Muscle layer of colon (tissue), 2 donors: ENCODE data around the gene ACR.

Source experiments
- H3K27ac ChIP-seq: one replicate; pipeline ENCODE4 v1.7.0; 2013; ENCODE audit warnings: low read depth, mild to moderate bottlenecking, low read length, moderate library complexity
- H3K27me3 ChIP-seq, 2 donors: one replicate each; pipeline ENCODE4 v1.7.0; 2013; ENCODE audit warnings: low read length in 2 of 2, mild to moderate bottlenecking in 2 of 2; ENCODE audit not compliant: insufficient read depth in 2 of 2, control insufficient read depth in 1 of 2
- H3K36me3 ChIP-seq: one replicate; pipeline ENCODE4 v1.7.0; 2013; ENCODE audit warnings: mild to moderate bottlenecking, low read length; ENCODE audit not compliant: insufficient read depth
- H3K4me1 ChIP-seq: one replicate; pipeline ENCODE4 v1.7.0; 2013; ENCODE audit warnings: mild to moderate bottlenecking, low read length; ENCODE audit not compliant: insufficient read depth
- H3K4me3 ChIP-seq, 2 donors: one replicate each; pipeline ENCODE4 v1.7.0; 2013; ENCODE audit warnings: low read length in 2 of 2, low read depth in 1 of 2, mild to moderate bottlenecking in 1 of 2, moderate library complexity in 1 of 2
- H3K9ac ChIP-seq: one replicate; pipeline ENCODE4 v1.7.0; 2013; ENCODE audit warnings: low read length
- H3K9me3 ChIP-seq: one replicate; pipeline ENCODE4 v1.7.0; 2013; ENCODE audit warnings: mild to moderate bottlenecking, low read length
- donor health status: abdominal sarcoma.
- donor health status: Adenocarcinoma of cecum.

ACR gene

DNA sequence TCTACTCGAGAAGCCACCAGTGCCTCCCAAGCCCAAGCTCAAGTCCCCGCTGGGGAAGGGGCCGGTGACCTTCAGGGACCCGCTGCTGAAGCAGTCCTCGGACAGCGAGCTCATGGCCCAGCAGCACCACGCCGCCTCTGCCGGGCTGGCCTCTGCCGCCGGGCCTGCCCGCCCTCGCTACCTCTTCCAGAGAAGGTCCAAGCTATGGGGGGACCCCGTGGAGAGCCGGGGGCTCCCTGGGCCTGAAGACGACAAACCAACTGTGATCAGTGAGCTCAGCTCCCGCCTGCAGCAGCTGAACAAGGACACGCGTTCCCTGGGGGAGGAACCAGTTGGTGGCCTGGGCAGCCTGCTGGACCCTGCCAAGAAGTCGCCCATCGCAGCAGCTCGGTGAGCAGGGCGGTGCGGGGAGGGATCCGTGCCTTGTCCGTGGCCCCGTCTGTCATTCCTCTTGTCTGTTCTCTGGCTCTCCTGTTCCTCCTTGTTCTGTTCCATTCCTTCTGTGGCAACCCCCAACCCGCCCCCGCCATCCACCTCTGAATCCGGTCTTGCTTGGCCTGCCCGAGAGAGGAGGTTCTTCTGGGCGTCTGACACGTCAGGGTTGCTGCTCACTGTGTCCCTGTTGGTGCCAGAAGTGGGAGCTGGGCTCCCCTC lies 15.8 kb upstream of the ACR start:
- Histone ChIP-seq H3K9ac (no peak overlapping the region), H3K9me3 (no peaks in the 10 kb centered on the region), H3K4me3 (no peak overlapping the region), H3K27me3 (peaks cover 0 to 18% of the 10 kb centered on the region in 2 donors), H3K36me3 (peaks cover 9% of the 10 kb centered on the region), H3K27ac (no peak overlapping the region), H3K4me1 (no peaks in the 10 kb centered on the region)

DNA sequence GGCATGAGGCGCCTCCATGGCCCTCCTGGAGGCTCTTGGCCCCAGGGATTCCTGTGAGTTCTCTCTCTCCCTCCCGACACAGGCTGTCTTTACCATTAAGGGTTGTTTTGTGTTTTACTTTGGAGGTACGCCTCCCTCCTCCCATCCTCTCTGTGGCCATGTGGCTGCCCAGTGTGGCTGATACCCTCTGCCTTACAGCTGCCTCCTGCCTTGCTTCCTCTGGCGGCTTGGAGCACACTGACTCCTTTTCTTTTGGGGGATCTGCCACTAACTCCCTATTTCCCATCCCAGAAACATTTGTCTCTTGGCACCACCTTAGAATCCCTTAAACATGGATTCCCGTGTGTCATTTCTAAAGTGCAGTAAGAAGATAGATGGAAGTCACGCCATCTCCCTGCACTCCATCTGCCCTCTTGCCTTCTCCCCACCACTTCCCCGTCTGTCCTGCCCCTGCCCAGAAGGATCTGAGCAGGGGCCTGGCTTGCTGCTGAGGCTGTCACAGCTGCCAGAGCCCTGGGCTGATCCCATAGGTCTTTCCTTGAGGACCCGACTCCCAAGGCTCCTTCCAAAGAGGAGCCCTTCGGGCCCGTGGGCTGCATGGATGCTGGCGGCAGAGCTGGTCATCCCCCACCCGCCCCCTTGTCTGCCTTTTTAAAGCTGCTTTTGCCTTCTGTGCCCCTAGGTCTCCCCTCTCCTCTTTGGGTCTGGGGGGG lies 15.1 kb upstream of the ACR start:
- Histone ChIP-seq H3K4me3 (no peak overlapping the region), H3K27me3 (peaks cover 0 to 18% of the 10 kb centered on the region in 2 donors), H3K4me1 (no peaks in the 10 kb centered on the region), H3K27ac (no peak overlapping the region), H3K36me3 (peaks cover 9% of the 10 kb centered on the region), H3K9me3 (no peaks in the 10 kb centered on the region), H3K9ac (no peak overlapping the region)

DNA sequence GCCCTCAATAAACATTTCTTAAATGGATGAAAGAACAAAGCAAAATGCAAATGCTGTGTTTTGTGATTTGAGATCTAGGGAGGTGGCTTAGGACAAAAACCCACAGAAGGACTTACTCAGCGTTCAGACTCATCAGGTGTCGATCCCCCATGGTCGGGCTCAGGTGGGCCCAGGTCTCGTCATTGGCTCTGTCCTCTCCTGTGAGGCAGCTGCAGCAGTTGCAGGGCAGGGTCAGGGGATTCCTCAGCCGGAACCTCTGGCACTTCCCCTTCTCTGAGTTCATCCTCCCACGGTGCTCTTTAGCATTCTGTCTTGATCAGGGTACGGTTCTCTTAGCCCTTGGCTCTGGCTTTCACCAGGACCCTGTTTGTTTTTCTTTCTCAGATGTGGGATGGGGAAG lies 14.0 kb upstream of the ACR start:
- Histone ChIP-seq H3K9ac (no peak overlapping the region), H3K4me1 (no peaks in the 10 kb centered on the region), H3K36me3 (peaks cover 9% of the 10 kb centered on the region), H3K27me3 (peaks cover 0 to 18% of the 10 kb centered on the region in 2 donors), H3K27ac (no peak overlapping the region), H3K4me3 (no peak overlapping the region), H3K9me3 (no peaks in the 10 kb centered on the region)

DNA sequence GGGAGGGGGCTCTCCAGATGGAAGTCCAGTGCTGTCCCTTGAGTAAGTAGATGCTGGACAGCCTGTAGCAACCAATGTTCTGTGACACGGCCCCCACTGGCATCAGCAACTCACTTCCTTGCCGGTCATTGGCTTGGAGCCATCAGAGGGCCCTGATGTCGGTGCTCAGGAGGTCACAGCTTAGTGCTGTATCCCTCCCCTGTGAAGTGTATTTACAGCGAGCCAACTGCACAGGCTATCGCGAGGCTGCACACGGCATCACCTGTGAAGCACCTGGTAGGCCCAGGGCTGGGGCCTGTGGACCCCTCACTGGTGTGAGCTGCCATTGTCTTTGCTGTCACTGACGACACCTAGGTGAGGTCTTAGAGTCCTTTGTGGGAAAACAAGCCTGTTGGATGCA lies 13.4 kb upstream of the ACR start:
- Histone ChIP-seq H3K4me3 (no peak overlapping the region), H3K27ac (no peak overlapping the region), H3K27me3 (peaks cover 0 to 14% of the 10 kb centered on the region in 2 donors), H3K4me1 (no peaks in the 10 kb centered on the region), H3K9me3 (no peaks in the 10 kb centered on the region), H3K9ac (no peak overlapping the region), H3K36me3 (peaks cover 9% of the 10 kb centered on the region)

DNA sequence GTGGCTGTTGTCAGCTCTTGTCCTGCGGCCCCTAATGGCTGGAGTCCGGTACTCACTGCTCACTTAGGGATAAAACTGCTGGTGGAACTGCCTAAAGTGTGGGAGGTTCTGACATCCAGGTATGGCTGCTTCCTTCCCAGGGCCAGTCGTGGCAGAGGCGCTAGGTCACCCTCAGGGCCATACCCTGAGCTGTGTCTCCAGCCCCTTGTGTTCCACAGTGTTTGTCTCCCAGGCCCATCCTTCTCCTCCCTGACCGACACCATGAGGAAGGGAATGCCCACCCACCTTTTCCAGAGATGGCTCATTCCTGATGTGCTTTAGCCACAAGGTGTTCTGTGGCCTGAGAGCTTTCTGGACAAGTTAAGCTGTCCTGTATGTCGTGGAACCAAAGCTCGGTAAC lies 12.4 kb upstream of the ACR start:
- H3K36me3 ChIP-seq = peaks cover 9% of the 10 kb centered on the region
- H3K27ac ChIP-seq = no peak overlapping the region
- H3K27me3 ChIP-seq = peaks cover 0 to 14% of the 10 kb centered on the region in 2 donors
- H3K4me1 ChIP-seq = no peaks in the 10 kb centered on the region
- H3K9me3 ChIP-seq = no peaks in the 10 kb centered on the region
- no peak overlapping the region for H3K4me3 ChIP-seq
- H3K9ac ChIP-seq = no peak overlapping the region

DNA sequence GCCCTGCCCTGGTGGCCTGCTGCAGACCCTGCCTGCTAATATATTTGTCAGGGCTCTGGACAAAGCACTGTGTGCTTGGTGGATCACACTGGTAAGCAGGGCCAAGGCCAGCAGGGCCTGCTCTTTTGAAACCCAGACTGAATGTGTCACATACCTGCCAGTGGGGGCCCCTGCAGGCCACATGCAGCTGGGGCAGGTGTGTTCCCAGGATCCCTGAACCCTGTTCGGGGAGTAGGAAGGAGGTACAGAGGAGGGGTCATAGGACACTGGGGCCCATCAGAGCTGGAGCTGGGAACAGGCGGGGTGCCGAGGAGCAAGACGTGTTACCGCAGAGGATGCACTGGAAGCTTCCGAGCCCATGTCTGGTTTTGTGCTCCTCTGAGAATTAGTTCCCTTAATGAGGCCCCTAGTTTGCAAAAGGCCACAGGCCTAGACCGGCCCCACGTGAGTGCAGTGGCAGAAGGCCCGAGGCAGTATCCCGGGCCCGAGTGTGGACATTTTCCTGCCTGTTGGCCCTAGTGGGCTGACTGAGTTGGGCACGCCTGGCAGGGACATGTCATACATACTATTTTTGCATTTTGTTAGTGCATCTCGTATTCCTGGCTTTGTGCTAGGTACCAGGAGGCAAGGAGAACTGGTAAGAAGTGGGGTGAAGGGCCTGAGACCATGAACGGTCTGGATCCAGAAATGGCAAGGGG lies 11.2 kb upstream of the ACR start:
- H3K9ac ChIP-seq = no peak overlapping the region
- H3K9me3 ChIP-seq = no peaks in the 10 kb centered on the region
- H3K27me3 ChIP-seq = peaks cover 0 to 11% of the 10 kb centered on the region in 2 donors
- peaks cover 9% of the 10 kb centered on the region for H3K36me3 ChIP-seq
- peaks cover 2% of the 10 kb centered on the region for H3K4me1 ChIP-seq
- H3K27ac ChIP-seq = no peak overlapping the region
- no peak overlapping the region for H3K4me3 ChIP-seq

DNA sequence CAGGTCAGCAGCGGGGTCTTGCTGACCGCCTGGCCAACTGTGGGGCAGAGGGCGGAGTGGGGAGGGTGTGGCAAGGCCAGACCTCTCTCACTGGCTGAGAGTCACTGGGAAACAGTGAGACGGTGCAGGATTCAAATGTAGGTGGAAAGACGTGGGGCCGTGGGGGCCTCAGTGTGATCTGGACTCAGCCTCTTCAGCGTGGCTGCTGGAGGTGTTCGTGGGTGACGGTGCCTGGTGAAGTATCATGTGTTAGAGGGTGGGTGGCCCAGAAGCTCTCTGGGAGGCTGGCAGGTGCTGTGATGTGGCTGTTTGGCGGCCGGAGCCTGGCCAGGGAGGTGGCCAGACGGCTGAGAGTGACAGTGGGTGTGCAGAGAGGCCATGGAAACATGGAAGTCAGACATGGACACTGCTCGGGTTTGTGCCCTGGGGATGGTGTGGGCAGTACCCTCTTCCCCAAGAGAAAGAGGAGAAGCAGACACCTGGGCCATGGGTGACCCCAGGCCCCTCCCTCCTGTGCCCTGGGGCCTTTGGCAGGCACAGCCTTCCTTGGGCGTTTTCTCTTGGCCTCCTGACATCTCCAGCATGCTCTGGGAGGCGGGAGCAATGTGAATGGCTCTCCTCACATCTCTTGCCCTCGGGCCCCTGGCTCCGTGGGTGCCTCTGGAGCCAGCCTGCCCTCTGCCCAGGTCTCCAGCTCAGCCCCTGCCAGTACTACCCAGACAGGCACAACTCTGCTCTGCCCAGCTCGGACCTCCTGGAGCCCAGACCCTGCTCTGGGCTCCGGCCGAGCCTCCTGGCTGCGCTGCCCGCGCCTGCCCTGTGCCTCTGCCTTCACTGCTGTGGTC lies 10.1 kb upstream of the ACR start:
- peaks cover 9% of the 10 kb centered on the region for H3K36me3 ChIP-seq
- no peak overlapping the region for H3K9ac ChIP-seq
- H3K27ac ChIP-seq = no peak overlapping the region
- peaks cover 0 to 16% of the 10 kb centered on the region in 2 donors for H3K27me3 ChIP-seq
- H3K9me3 ChIP-seq = no peaks in the 10 kb centered on the region
- H3K4me1 ChIP-seq = peaks cover 8% of the 10 kb centered on the region
- H3K4me3 ChIP-seq = no peak overlapping the region

DNA sequence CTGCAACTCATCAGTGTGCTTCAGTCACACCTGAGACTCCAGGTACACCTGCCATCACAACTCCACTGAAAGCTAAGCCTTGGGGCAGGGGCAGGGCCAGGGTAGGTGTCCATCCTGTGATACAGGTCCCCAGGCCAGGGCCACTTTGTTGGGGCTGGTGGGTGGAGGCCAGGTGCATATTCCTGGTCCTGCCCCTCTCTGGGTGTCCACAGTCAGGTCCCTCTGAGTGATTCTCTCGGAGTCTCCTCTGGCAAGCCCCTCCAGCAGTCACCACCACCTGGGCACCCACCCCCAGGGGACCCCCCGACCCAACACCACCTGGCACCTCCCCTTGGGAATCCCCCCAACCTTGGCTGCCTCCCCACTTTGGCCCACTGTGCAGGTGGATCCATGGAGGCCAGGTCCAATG lies 9.5 kb upstream of the ACR start:
- peaks cover 9% of the 10 kb centered on the region for H3K36me3 ChIP-seq
- peaks cover 0 to 16% of the 10 kb centered on the region in 2 donors for H3K27me3 ChIP-seq
- H3K9ac ChIP-seq = no peak overlapping the region
- H3K4me3 ChIP-seq = no peak overlapping the region
- no peak overlapping the region for H3K27ac ChIP-seq
- H3K4me1 ChIP-seq = peaks cover 8% of the 10 kb centered on the region
- no peaks in the 10 kb centered on the region for H3K9me3 ChIP-seq

DNA sequence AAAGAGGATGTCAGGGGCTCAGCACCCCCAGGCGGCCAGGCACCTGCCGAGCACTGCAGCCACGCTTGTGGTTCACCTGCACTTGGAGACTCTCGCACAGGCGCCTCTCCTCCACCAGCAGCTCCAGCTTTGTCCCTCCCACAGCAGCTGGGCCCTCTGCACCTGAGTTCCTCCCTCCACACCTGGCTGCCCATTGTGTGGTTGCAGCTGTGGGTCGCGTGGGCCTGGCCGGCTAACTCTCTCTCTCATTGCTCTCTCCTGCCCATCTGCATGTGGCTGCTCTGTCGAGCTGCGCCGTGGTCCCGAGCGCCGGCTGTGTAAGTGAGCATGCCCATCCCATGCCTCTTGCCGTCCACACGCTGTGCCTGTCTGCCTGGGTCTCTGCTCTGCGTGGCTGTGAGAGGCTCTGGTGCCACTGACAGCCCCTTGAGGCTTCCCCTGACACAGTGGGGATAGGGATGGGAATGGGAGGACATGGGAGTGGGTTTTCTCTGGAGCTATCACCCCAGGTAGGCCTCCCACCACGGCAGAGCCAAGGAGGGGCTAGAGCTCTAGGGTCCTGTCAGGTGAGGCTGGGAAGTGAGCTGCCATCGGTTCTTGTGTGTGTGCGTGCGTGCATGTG lies 8.5 kb upstream of the ACR start:
- H3K4me1 ChIP-seq = peaks cover 8% of the 10 kb centered on the region
- no peak overlapping the region for H3K27ac ChIP-seq
- H3K9ac ChIP-seq = no peak overlapping the region
- peaks cover 9% of the 10 kb centered on the region for H3K36me3 ChIP-seq
- H3K9me3 ChIP-seq = no peaks in the 10 kb centered on the region
- no peak overlapping the region for H3K4me3 ChIP-seq
- peaks cover 0 to 16% of the 10 kb centered on the region in 2 donors for H3K27me3 ChIP-seq

DNA sequence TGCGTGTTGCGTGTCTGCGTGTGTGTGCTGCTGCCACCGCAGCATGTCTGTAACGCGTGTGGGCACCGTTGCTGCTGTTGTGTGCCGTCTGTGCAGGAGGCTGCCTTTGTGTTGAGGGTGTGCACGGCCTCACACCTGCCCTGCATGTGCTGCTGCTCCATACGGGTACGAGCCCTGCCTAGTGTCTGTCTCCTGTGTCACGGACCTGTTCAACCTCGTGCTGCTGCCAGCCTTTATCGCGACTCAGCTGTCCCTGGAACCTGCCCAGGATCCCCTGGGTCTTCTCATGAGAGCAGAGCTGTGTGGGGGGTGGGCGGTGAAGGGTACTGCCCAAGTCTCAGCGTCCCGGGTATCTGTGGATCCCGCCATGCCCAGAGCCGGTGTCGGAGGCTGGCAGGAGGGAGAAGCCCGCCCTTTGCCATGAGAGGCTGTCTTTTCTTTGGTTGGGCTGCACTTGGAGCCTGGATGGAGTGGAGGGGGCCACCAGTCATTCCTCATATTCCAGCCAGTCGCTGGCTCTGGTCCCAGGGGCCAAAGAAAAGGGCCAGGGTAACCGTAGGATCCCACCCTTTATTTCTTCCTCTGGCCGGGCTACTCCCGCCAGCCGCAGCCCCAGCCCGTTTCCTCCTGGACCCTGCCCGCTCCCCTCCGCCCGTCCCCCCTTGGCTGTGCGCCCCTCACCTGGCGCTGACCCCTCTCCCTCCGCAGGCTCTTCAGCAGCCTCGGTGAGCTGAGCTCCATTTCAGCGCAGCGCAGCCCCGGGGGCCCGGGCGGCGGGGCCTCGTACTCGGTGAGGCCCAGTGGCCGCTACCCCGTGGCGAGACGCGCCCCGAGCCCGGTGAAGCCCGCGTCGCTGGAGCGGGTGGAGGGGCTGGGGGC lies 7.8 kb upstream of the ACR start:
- Histone ChIP-seq H3K27me3 (peaks cover 0 to 16% of the 10 kb centered on the region in 2 donors), H3K4me3 (no peak overlapping the region), H3K4me1 (peaks cover 8% of the 10 kb centered on the region), H3K27ac (no peak overlapping the region), H3K9me3 (no peaks in the 10 kb centered on the region), H3K9ac (no peak overlapping the region), H3K36me3 (peaks cover 9% of the 10 kb centered on the region)
